Measurements from ENCODE around the gene RGSL1.

RGSL1 gene

GRCh38 chr1:182426442-182427430 lies 23.2 kb upstream of the RGSL1 start:
- TF ChIP-seq CTCF (IDR thresholded peaks at IDR 0.05; ENCODE audit: insufficient read depth, low read length, missing control alignments): no peak
- DNase-seq (ENCODE audit: low read depth, low spot score): no peak
- ChIA-PET CTCF (no interaction called here), POLR2A (no interaction called here)
- no peak overlapping the region for H3K4me3 ChIP-seq (ENCODE audit: low read depth, low read length)

GRCh38 chr1:182428043-182428442 lies 21.9 kb upstream of the RGSL1 start:
- TF ChIP-seq CTCF (IDR thresholded peaks at IDR 0.05; ENCODE audit: insufficient read depth, low read length, missing control alignments): no peak
- no peak overlapping the region for H3K4me3 ChIP-seq (ENCODE audit: low read depth, low read length)
- ChIA-PET CTCF (no interaction called here), POLR2A (no interaction called here)
- no peak for DNase-seq (ENCODE audit: low read depth, low spot score)

- CTCF ChIA-PET: no interaction called here
- no peak for TF ChIP-seq CTCF (IDR thresholded peaks at IDR 0.05; ENCODE audit: insufficient read depth, low read length, missing control alignments)
These were observed 19.5 kb upstream of the RGSL1 start for GRCh38 chr1:182430263-182431068.

GRCh38 chr1:182431278-182431677 lies 18.7 kb upstream of the RGSL1 start:
- CTCF ChIA-PET: no interaction called here
- POLR2A ChIA-PET: no interaction called here

More at GRCh38 chr1:182430263-182431068, 19.5 kb upstream of the RGSL1 start:
- DNase-seq (ENCODE audit: low read depth, low spot score): no peak
- no peak overlapping the region for H3K4me3 ChIP-seq (ENCODE audit: low read depth, low read length)
- POLR2A ChIA-PET: no interaction called here

DNA sequence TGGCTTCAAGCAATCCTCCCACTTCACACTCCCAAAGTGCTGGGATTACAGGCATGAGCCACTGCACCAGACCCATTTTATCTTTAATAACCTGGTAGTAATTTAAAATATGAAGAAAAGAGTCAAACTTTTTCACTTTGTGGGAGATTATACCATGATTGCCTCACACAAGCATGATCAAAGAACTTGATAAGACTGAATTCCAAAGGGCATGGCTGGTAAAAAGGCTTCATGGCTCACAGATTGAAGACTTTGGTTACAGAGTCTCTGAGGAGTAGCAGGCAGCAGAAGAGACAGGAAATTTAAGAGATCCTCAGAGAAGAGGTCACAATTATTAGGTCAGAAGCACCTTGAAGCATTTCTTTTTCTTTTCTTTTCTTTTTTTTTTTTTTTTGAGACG lies 16.4 kb upstream of the RGSL1 start:
- TF ChIP-seq CTCF (IDR thresholded peaks at IDR 0.05; ENCODE audit: insufficient read depth, low read length, missing control alignments): no peak
- ChIA-PET CTCF (interaction anchor here (1.0 kb wide), 1 partner anchor 14 kb away, joined by 3 read pairs; no protein-coding TSS in a partner anchor), POLR2A (no interaction called here)
- no peak overlapping the region for H3K4me3 ChIP-seq (ENCODE audit: low read depth, low read length)
- no peak for DNase-seq (ENCODE audit: low read depth, low spot score)

More at GRCh38 chr1:182431278-182431677, 18.7 kb upstream of the RGSL1 start:
- DNase-seq (ENCODE audit: low read depth, low spot score): no peak
- H3K4me3 ChIP-seq (ENCODE audit: low read depth, low read length): no peak overlapping the region
- TF ChIP-seq CTCF (IDR thresholded peaks at IDR 0.05; ENCODE audit: insufficient read depth, low read length, missing control alignments): no peak

DNA sequence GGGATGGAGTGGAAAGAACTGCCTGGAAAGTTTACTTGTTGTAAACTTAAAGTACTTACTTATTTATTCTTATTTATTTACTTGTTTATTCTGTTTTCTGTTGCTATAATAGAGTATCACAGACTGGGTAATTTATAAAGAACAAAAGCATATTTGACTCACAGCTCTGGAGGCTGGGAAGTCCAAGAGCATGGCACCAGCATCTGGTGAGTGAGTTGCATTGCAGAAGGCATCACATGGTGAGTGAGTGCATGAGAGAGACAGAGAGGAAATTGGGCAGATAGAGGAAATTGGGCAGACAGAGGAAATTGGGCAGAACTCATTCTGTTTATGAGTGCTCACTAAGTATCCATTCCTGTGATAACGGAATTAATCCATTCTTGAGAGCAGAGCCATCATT lies 11.6 kb upstream of the RGSL1 start:
- no peak overlapping the region for H3K4me3 ChIP-seq (ENCODE audit: low read depth, low read length)
- no peak for DNase-seq (ENCODE audit: low read depth, low spot score)
- ChIA-PET CTCF (no interaction called here), POLR2A (no interaction called here)
- TF ChIP-seq CTCF (IDR thresholded peaks at IDR 0.05; ENCODE audit: insufficient read depth, low read length, missing control alignments): no peak

Measured in AG04449 (cell line).